Fibroblast of mammary gland (primary cell): Measurements from ENCODE around the gene KDM6A.
A peak's percentile ranks its signal among the peaks of the same experiment; 100 is the strongest.
"Not testable (repeated sequence)": the region's sequence is repeated elsewhere in the genome, so short reads cannot be mapped to it uniquely, and the experiment has no call there.

Experiments
- DNase-seq: peaks from one replicate; pipeline ENCODE4 v3.0.0-alpha.2; 2010; ENCODE audit warnings: low read depth
- H3K4me3 ChIP-seq: 2 replicates; pipeline ENCODE4 v1.5.1; 2011; ENCODE audit warnings: low read depth, mild to moderate bottlenecking, low read length, moderate library complexity; ENCODE audit not compliant: control insufficient read depth
- TF ChIP-seq, protein P1 (sequence below): conservative IDR thresholded peaks from 2 replicates; pipeline ENCODE4 v1.5.1; 2011; ENCODE audit warnings: low read depth, low read length, inconsistent platforms; ENCODE audit not compliant: control insufficient read depth, insufficient read depth

The KDM6A gene

GRCh38 chrX:44943007-44943406 lies 70.0 kb downstream of the KDM6A start:
- H3K4me3 ChIP-seq = no peak overlapping the region
- DNase-seq = no peak
- TF ChIP-seq, protein P1, sequence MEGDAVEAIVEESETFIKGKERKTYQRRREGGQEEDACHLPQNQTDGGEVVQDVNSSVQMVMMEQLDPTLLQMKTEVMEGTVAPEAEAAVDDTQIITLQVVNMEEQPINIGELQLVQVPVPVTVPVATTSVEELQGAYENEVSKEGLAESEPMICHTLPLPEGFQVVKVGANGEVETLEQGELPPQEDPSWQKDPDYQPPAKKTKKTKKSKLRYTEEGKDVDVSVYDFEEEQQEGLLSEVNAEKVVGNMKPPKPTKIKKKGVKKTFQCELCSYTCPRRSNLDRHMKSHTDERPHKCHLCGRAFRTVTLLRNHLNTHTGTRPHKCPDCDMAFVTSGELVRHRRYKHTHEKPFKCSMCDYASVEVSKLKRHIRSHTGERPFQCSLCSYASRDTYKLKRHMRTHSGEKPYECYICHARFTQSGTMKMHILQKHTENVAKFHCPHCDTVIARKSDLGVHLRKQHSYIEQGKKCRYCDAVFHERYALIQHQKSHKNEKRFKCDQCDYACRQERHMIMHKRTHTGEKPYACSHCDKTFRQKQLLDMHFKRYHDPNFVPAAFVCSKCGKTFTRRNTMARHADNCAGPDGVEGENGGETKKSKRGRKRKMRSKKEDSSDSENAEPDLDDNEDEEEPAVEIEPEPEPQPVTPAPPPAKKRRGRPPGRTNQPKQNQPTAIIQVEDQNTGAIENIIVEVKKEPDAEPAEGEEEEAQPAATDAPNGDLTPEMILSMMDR = no peak

- no peak overlapping the region for H3K4me3 ChIP-seq
- DNase-seq = no peak
- TF ChIP-seq, protein P1 = no peak
These were observed 71.9 kb downstream of the KDM6A start for GRCh38 chrX:44944894-44945293.

- no peak for DNase-seq
- TF ChIP-seq, protein P1 = peak; percentile 20
- H3K4me3 ChIP-seq = no peak overlapping the region
These were observed 72.7 kb downstream of the KDM6A start for GRCh38 chrX:44945736-44946135.

DNA sequence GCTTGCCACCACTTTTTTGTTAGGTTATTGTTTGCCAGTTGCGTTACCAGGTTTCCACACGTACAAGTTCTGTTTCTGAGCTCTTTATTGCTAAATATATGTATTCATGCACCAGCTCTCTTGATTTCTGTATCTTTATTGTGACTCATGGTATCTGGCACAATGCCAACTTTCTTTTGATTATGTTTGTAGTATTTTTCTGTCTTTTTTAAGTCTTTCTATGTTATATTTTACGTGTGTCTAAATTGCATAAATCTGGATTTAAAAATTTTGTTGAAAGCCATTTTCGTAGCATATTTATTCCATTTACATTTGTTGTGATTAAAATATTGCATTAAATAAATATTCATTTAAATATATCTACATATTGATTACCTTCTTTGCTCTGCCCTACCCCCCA lies 73.8 kb downstream of the KDM6A start:
- no peak overlapping the region for H3K4me3 ChIP-seq
- DNase-seq = peak; percentile 30
- TF ChIP-seq, protein P1 = no peak

GRCh38 chrX:44947995-44948394 lies 75.0 kb downstream of the KDM6A start:
- DNase-seq = no peak
- no peak overlapping the region for H3K4me3 ChIP-seq
- TF ChIP-seq, protein P1 = no peak

- no peak overlapping the region for H3K4me3 ChIP-seq
- no peak for DNase-seq
- TF ChIP-seq, protein P1 = no peak
These were observed 75.4 kb downstream of the KDM6A start for GRCh38 chrX:44948406-44948805.

- TF ChIP-seq, protein P1 = no peak
- H3K4me3 ChIP-seq = no peak overlapping the region
- DNase-seq = no peak
These were observed 76.1 kb downstream of the KDM6A start for GRCh38 chrX:44949125-44949524.

DNA sequence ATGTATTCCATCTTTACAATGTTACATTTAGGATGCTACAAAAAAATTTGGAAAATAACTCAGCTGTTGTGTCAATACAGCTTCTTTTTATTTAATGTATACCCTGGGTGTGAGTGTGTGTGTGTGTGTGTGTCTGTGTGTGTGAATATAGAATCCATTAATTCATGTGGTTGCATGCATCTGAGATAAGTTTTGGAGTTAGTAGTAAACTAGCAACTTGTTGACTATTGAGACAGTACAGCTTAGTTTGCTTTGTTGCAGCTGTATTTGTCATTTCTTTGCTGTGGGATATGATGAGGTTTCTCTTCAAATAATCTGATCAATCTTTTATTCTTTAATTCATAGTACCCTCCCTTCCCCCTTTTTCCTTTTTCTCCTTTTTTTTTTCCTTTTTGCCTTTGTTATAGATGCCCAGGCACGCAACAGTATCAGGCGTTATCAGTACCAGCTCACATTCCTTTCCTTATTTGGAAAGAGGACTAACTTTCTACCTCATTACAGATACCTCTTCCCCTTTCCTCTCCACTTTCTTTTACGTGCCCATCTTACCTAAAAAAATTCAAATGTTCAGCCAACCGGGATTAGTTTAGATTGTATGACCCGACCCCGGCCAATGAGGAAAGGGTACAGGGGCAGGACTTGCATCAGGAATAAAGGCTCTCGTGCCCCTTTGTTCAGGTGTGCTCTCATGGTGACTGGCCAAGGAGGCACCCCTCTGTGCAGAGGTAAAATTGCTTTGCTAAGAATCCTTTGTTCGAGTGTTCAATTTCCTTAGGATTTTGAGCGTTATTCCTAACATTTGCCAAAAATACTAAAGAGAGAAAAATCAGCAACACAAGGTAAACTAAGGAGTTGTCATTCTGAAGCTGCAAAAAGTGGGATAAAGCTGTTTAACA lies 77.7 kb downstream of the KDM6A start:
- not testable (repeated sequence) for H3K4me3 ChIP-seq, DNase-seq
